Activated CD8-positive, alpha-beta T cell treated with anti-CD3 and anti-CD28 coated beads for 36 hours (primary cell): ENCODE results near the gene ACAD11. TPM values are rescaled to one million over a fixed set of nuclear protein-coding genes. Genes with fewer than 3 reads are reported as not detected.

Experiments
- ATAC-seq: fragments of 200-7000 bp; cut with Tn5 transposase; one replicate; pipeline ENCODE4 v1.10.0; 2021; ENCODE audit warnings: mild to moderate bottlenecking, moderate library complexity
- CTCF ChIA-PET: fragments of 350-600 bp; sonication (Branson Sonifier 250); formaldehyde crosslinking; loops from one replicate; lab custom pipeline; 2021; ENCODE audit warnings: antibody characterized with exemption; lab: Charles Lee
- POLR2A ChIA-PET: fragments of 350-600 bp; sonication (Branson Sonifier 250); formaldehyde crosslinking; loops from one replicate; lab custom pipeline; 2021; ENCODE audit warnings: antibody characterized with exemption; lab: Charles Lee
- DNase-seq: peaks from one replicate; pipeline ENCODE4 v3.0.0-alpha.2; 2020
- H3K27ac Mint-ChIP-seq: one replicate; pipeline ENCODE4 v1.8.0; 2021; ENCODE audit warnings: mild to moderate bottlenecking, mixed read lengths
- H3K27me3 Mint-ChIP-seq: one replicate; pipeline ENCODE4 v1.8.0; 2021; ENCODE audit warnings: mixed read lengths
- H3K36me3 Mint-ChIP-seq: one replicate; pipeline ENCODE4 v1.8.0; 2021; ENCODE audit warnings: low read depth, mixed read lengths
- H3K4me1 Mint-ChIP-seq: one replicate; pipeline ENCODE4 v1.8.0; 2021; ENCODE audit warnings: low read depth, mixed read lengths
- H3K4me3 Mint-ChIP-seq: one replicate; pipeline ENCODE4 v1.8.0; 2021; ENCODE audit warnings: mild to moderate bottlenecking, moderate library complexity, mixed read lengths
- H3K9me3 Mint-ChIP-seq: one replicate; pipeline ENCODE4 v1.8.0; 2021; ENCODE audit warnings: mixed read lengths
- CTCF ChIP-seq: fragments of 200-600 bp; IDR thresholded peaks from one replicate; pipeline ENCODE4 v1.8.0; 2022; ENCODE audit warnings: antibody characterized with exemption, mild to moderate bottlenecking
- intact Hi-C: fragments of 100-400 bp; cut with micrococcal nuclease; formaldehyde crosslinking; loops from one replicate; pipeline ENCODE4 v1.10.0; 2022
- total RNA-seq, 2 experiments: library from RNA; stranded (reverse); gene quantifications; one replicate each; pipeline ENCODE4 v1.2.3, GENCODE V29; 2021

Gene ACAD11
- total RNA-seq, 2 experiments from 2014 or later: 20.6 to 22.3 TPM

GRCh38 chr3:132592216-132592615 lies 67.4 kb downstream of the ACAD11 start:
- Mint-ChIP-seq H3K9me3 (peaks cover 4% of the 10 kb centered on the region), H3K27me3 (no peaks in the 10 kb centered on the region), H3K4me1 (peaks cover 5% of the 10 kb centered on the region), H3K4me3 (no peak overlapping the region), H3K36me3 (peaks cover 51% of the 10 kb centered on the region), H3K27ac (no peak overlapping the region)
- POLR2A ChIA-PET: no interaction called here
- intact Hi-C loops: no loop called here
- ATAC-seq: no peak
- DNase-seq: no peak
- CTCF ChIA-PET: no interaction called here
- no peak for TF ChIP-seq CTCF

- Mint-ChIP-seq H3K36me3 (peaks cover 38% of the 10 kb centered on the region), H3K4me1 (no peaks in the 10 kb centered on the region), H3K4me3 (no peak overlapping the region), H3K27ac (no peak overlapping the region), H3K9me3 (peaks cover 4% of the 10 kb centered on the region), H3K27me3 (no peaks in the 10 kb centered on the region)
- TF ChIP-seq CTCF: no peak
- ChIA-PET POLR2A (interaction anchor here (0.6 kb wide), 1 partner anchor 38 kb away, joined by 3 read pairs; no protein-coding TSS in a partner anchor), CTCF (interaction anchor here (1.1 kb wide), 1 partner anchor 51 kb away, joined by 3 read pairs; no protein-coding TSS in a partner anchor)
- intact Hi-C loops: no loop called here
- DNase-seq (no peak), ATAC-seq (no peak)
Measured at GRCh38 chr3:132587401-132587800, 72.2 kb downstream of the ACAD11 start.

- no peak for TF ChIP-seq CTCF
- intact Hi-C loops: no loop called here
- H3K36me3 Mint-ChIP-seq: peaks cover 48% of the 10 kb centered on the region
- CTCF ChIA-PET: interaction anchor here (0.7 to 1.4 kb wide), 2 partner anchors 11 to 38 kb away, joined by 3 to 5 read pairs; no protein-coding TSS in a partner anchor
- no peaks in the 10 kb centered on the region for H3K27me3 Mint-ChIP-seq
- no peak for ATAC-seq
- H3K27ac Mint-ChIP-seq: no peak overlapping the region
- POLR2A ChIA-PET: no interaction called here
- no peaks in the 10 kb centered on the region for H3K9me3 Mint-ChIP-seq
- DNase-seq: no peak
- H3K4me3 Mint-ChIP-seq: no peak overlapping the region
- peaks cover 13% of the 10 kb centered on the region for H3K4me1 Mint-ChIP-seq
Measured at GRCh38 chr3:132573797-132574211, 85.8 kb downstream of the ACAD11 start.

- H3K4me3 Mint-ChIP-seq: no peak overlapping the region
- H3K4me1 Mint-ChIP-seq: peaks cover 20% of the 10 kb centered on the region
- peaks cover 43% of the 10 kb centered on the region for H3K36me3 Mint-ChIP-seq
- intact Hi-C loops: no loop called here
- ATAC-seq (no peak), DNase-seq (no peak)
- ChIA-PET CTCF (interaction anchor here (1.0 to 1.2 kb wide), 2 partner anchors 9 to 69 kb away, joined by 4 to 5 read pairs; no protein-coding TSS in a partner anchor), POLR2A (interaction anchor here (1.2 kb wide), 1 partner anchor 18 kb away, joined by 4 read pairs; no protein-coding TSS in a partner anchor)
- H3K27ac Mint-ChIP-seq: peak overlapping the region; percentile 65
- TF ChIP-seq CTCF: no peak
- no peaks in the 10 kb centered on the region for H3K9me3 Mint-ChIP-seq
- no peaks in the 10 kb centered on the region for H3K27me3 Mint-ChIP-seq
Measured at GRCh38 chr3:132570016-132570415, 89.6 kb downstream of the ACAD11 start.

- intact Hi-C loops: no loop called here
- DNase-seq: no peak
- ChIA-PET POLR2A (no interaction called here), CTCF (interaction anchor here (1.2 kb wide), 1 partner anchor 69 kb away, joined by 5 read pairs; no protein-coding TSS in a partner anchor)
- peaks cover 48% of the 10 kb centered on the region for H3K36me3 Mint-ChIP-seq
- no peak overlapping the region for H3K4me3 Mint-ChIP-seq
- H3K27me3 Mint-ChIP-seq: no peaks in the 10 kb centered on the region
- H3K9me3 Mint-ChIP-seq: no peaks in the 10 kb centered on the region
- peak overlapping the region; percentile 65 for H3K27ac Mint-ChIP-seq
- no peak for TF ChIP-seq CTCF
- ATAC-seq: no peak
- peaks cover 20% of the 10 kb centered on the region for H3K4me1 Mint-ChIP-seq
Measured at GRCh38 chr3:132569580-132569979, 90.0 kb downstream of the ACAD11 start.
